ENCODE measurements around the gene TMEM129.

GRCh38 chr4:1757836-1758235 is 36.7 kb upstream of the TMEM129 start:
- TF ChIP-seq CTCF (IDR thresholded peaks at IDR 0.05) (no peak), POLR2A (IDR thresholded peaks at IDR 0.05) (no peak), EP300 (IDR thresholded peaks at IDR 0.05) (no peak)

Measured in ovary (tissue), 3 donors.